OCI-LY1 (cell line): ENCODE measurements around the gene RHBG.

Experiments
- CTCF ChIP-seq: fragments of 200-600 bp; sonication (generic), shearing (Covaris generic); IDR thresholded peaks from 2 replicates; pipeline ENCODE4 v1.5.1; 2017; ENCODE audit warnings: mild to moderate bottlenecking, antibody characterized with exemption, low read length, moderate library complexity, mixed read lengths
- EZH2 ChIP-seq: fragments of 200-600 bp; sonication (generic), shearing (Covaris generic); IDR thresholded peaks from 2 replicates; pipeline ENCODE4 v1.8.0; 2017; ENCODE audit warnings: borderline replicate concordance, mixed run types, mild to moderate bottlenecking, antibody characterized with exemption, low read length, moderate library complexity, mixed read lengths

DNA sequence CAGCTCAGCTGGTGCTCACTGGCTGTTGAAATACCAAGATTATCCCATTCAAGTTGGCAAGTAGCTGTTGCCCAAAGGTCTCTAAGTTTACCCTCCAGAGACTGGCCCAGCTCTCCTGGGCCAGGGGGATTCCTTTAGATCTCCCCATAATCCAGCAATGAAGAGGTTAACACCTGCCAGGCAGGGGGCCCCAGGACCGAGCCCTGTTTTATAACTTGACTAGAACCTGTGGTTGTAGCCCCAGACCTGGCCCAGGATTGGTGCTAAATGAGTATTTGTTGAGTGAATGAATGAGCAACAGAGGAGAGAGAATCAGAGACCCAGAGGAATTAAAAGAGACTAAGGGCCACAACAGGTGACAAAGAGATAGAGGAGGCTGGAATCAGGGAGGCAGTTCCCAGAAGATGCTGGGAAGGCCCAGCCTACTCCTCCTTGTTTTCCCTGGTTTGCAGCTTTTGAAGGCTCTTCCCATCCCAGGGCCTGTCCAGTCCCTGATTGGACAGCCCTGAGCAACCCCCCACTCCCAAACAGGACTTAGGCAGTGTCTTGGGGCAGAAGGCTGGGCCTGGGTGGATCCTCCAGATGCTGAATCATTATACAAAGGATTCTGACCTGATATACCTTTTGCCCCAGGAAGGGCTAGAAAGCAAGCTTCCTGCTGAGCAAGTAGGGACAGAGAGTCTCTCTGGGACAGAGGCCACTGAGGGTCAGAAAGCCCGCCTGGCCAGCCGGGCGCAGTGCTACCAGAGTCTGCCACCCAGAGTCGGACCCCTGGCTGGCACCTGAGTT lies 2.4 kb upstream of the RHBG start:
- no peak for TF ChIP-seq CTCF
- no peak for TF ChIP-seq EZH2
